ENCODE data around the gene NBPF3.

The NBPF3 gene

GRCh38 chr1:21491488-21492355 is 51.8 kb downstream of the NBPF3 start:
- DNase-seq (ENCODE audit: low read depth in 2 of 2, low spot score in 1 of 2): no peak

GRCh38 chr1:21492356-21492625 is 52.4 kb downstream of the NBPF3 start:
- no peak for DNase-seq (ENCODE audit: low read depth in 2 of 2, low spot score in 1 of 2)

- DNase-seq (ENCODE audit: low read depth in 2 of 2, low spot score in 1 of 2): no peak
These were observed 54.3 kb downstream of the NBPF3 start for GRCh38 chr1:21494196-21494595.

- DNase-seq (ENCODE audit: low read depth in 2 of 2, low spot score in 1 of 2): no peak
These were observed 55.4 kb downstream of the NBPF3 start for GRCh38 chr1:21495225-21495820.

GRCh38 chr1:21496063-21496462 is 56.1 kb downstream of the NBPF3 start:
- DNase-seq (ENCODE audit: low read depth in 2 of 2, low spot score in 1 of 2): no peak

- no peak for DNase-seq (ENCODE audit: low read depth in 2 of 2, low spot score in 1 of 2)
These were observed 56.9 kb downstream of the NBPF3 start for GRCh38 chr1:21496886-21497285.

- no peak for DNase-seq (ENCODE audit: low read depth in 2 of 2, low spot score in 1 of 2)
These were observed 57.6 kb downstream of the NBPF3 start for GRCh38 chr1:21497466-21498061.

- no peak for DNase-seq (ENCODE audit: low read depth in 2 of 2, low spot score in 1 of 2)
These were observed 59.5 kb downstream of the NBPF3 start for GRCh38 chr1:21499283-21499950.

- no peak for DNase-seq (ENCODE audit: low read depth in 2 of 2, low spot score in 1 of 2)
These were observed 63.9 kb downstream of the NBPF3 start for GRCh38 chr1:21503706-21504377.

- DNase-seq (ENCODE audit: low read depth in 2 of 2, low spot score in 1 of 2): no peak
These were observed 66.9 kb downstream of the NBPF3 start for GRCh38 chr1:21506804-21507203.

- no peak for DNase-seq (ENCODE audit: low read depth in 2 of 2, low spot score in 1 of 2)
These were observed 67.8 kb downstream of the NBPF3 start for GRCh38 chr1:21507511-21508270.

GRCh38 chr1:21508580-21509350 is 68.8 kb downstream of the NBPF3 start:
- peak; percentile 20 to 21 for DNase-seq (ENCODE audit: low read depth in 2 of 2, low spot score in 1 of 2)

- DNase-seq (ENCODE audit: low read depth in 2 of 2, low spot score in 1 of 2): no peak
These were observed 69.6 kb downstream of the NBPF3 start, which contains the start of gene ALPL for GRCh38 chr1:21509351-21510112. ALPL (plus strand) TSS chr1:21509423; CDS start chr1:21554082, 44,659 bp downstream.

GRCh38 chr1:21510113-21510493 is 70.2 kb downstream of the NBPF3 start:
- DNase-seq (ENCODE audit: low read depth in 2 of 2, low spot score in 1 of 2): no peak

GRCh38 chr1:21510885-21511578 is 71.1 kb downstream of the NBPF3 start:
- DNase-seq (ENCODE audit: low read depth in 2 of 2, low spot score in 1 of 2): no peak

GRCh38 chr1:21511579-21512522 is 71.9 kb downstream of the NBPF3 start:
- no peak for DNase-seq (ENCODE audit: low read depth in 2 of 2, low spot score in 1 of 2)

- no peak for DNase-seq (ENCODE audit: low read depth in 2 of 2, low spot score in 1 of 2)
These were observed 74.3 kb downstream of the NBPF3 start for GRCh38 chr1:21514245-21514644.
